GM12878 (cell line): ENCODE results near the gene NTN1. TPM values are rescaled to one million over a fixed set of nuclear protein-coding genes. Genes with fewer than 3 reads are reported as not detected.

Experiments used
- ATAC-seq: fragments of 200-7000 bp; cut with Tn5 transposase; 3 replicates; pipeline ENCODE4 v1.9.1; 2020; ENCODE audit warnings: mild to moderate bottlenecking, moderate library complexity
- BruUV-seq: library from RNA; stranded (reverse); fragments of 400-500 nt; replicated peaks from 2 replicates; lab custom pipeline; 2021; lab: Mats Ljungman, UMichigan
- CTCF ChIA-PET: fragments of 300-600 bp; sonication (Branson Sonifier 250); formaldehyde crosslinking; extraction: SDS; loops from one replicate; lab custom pipeline; 2021; ENCODE audit warnings: inconsistent platforms; lab: Yijun Ruan, JAX
- POLR2A ChIA-PET: fragments of 350-600 bp; formaldehyde crosslinking; extraction: SDS; loops from one replicate; lab custom pipeline; 2021; ENCODE audit warnings: inconsistent platforms; lab: Charles Lee
- RAD21 ChIA-PET: fragments of 300-600 bp; sonication (Branson Sonifier 250); formaldehyde crosslinking; loops from one replicate; lab custom pipeline; 2023; ENCODE audit warnings: antibody characterized with exemption; ENCODE audit not compliant: unreplicated experiment; lab: Charles Lee
- SMC1A ChIA-PET: fragments of 300-600 bp; sonication (Branson Sonifier 250); formaldehyde crosslinking; loops from one replicate; lab custom pipeline; 2023; ENCODE audit not compliant: unreplicated experiment, uncharacterized antibody; lab: Charles Lee
- DNase-seq: peaks from one replicate; pipeline ENCODE4 v3.0.0-alpha.2; 2011; ENCODE audit warnings: low read depth, low spot score
- FAIRE-seq: peaks from 3 replicates; lab custom pipeline; 2011; peaks lifted over from hg19 to GRCh38; lab: Jason Lieb, UNC
- H2AFZ ChIP-seq: 2 replicates; pipeline ENCODE4 v1.6.0; 2011; ENCODE audit warnings: low read depth, low read length, control low read depth; ENCODE audit not compliant: control insufficient read depth
- H3K27ac ChIP-seq: 2 replicates; pipeline ENCODE4 v1.5.1; 2011; ENCODE audit warnings: control low read depth; ENCODE audit not compliant: control insufficient read depth, insufficient read depth
- H3K27me3 ChIP-seq, 2 experiments: replicated peaks in 1 of 2; 2 replicates each; pipeline versions ENCODE4 v1.6.0 to v1.6.1; 2011; ENCODE audit warnings: low read length in 1 of 2; ENCODE audit not compliant: control insufficient read depth in 2 of 2, insufficient read depth in 2 of 2
- H3K36me3 ChIP-seq, 2 experiments: 2 replicates each; pipeline ENCODE4 v1.5.1; 2011; ENCODE audit warnings: low read length in 1 of 2; ENCODE audit not compliant: control insufficient read depth in 2 of 2, insufficient read depth in 2 of 2
- H3K4me1 ChIP-seq: 2 replicates; pipeline ENCODE4 v1.6.1; 2011; ENCODE audit warnings: mild to moderate bottlenecking, low read length, moderate library complexity, mixed read lengths; ENCODE audit not compliant: control insufficient read depth, insufficient read depth
- H3K4me2 ChIP-seq: 2 replicates; pipeline ENCODE4 v1.6.0; 2011; ENCODE audit warnings: control low read depth; ENCODE audit not compliant: control insufficient read depth, insufficient read depth
- H3K4me3 ChIP-seq: fragments of 200-600 bp; sonication (generic); 2 replicates; pipeline ENCODE4 v1.5.1; 2016
- H3K79me2 ChIP-seq: 2 replicates; pipeline ENCODE4 v1.6.0; 2011; ENCODE audit warnings: low read length; ENCODE audit not compliant: control insufficient read depth, insufficient read depth
- H3K9ac ChIP-seq: 2 replicates; pipeline ENCODE4 v1.8.0; 2011; ENCODE audit warnings: low read length, control low read depth, mixed read lengths; ENCODE audit not compliant: control insufficient read depth, insufficient read depth
- H3K9me3 ChIP-seq: replicated peaks from 3 replicates; pipeline ENCODE4 v1.5.1; 2011; ENCODE audit warnings: mild to moderate bottlenecking, low read length; ENCODE audit not compliant: control insufficient read depth, insufficient read depth
- H4K20me1 ChIP-seq: 2 replicates; pipeline ENCODE4 v1.6.0; 2011; ENCODE audit not compliant: control insufficient read depth, insufficient read depth
- JUND ChIP-seq: IDR thresholded peaks from 2 replicates; pipeline ENCODE4 v1.6.1; 2012; ENCODE audit warnings: low read depth, mild to moderate bottlenecking, low read length, improper control_type of control experiment, moderate library complexity
- PML ChIP-seq: IDR thresholded peaks from 2 replicates; pipeline ENCODE4 v1.6.1; 2012; ENCODE audit warnings: low read length, inconsistent platforms
- REST ChIP-seq: IDR thresholded peaks from 2 replicates; pipeline ENCODE4 v1.6.1; 2012; ENCODE audit warnings: mild to moderate bottlenecking, low read depth, low read length
- WGBS: methylation state at CpG from one replicate; pipeline ENCODE4 v1.1.6; 2016; ENCODE audit warnings: low lambda C conversion rate; ENCODE audit not compliant: insufficient replicate concordance, insufficient coverage; ENCODE audit errors: missing lambda C conversion rate; 5-methylcytosine and 5-hydroxymethylcytosine counted together
- in situ Hi-C: fragments of 300-500 bp; cut with MboI; formaldehyde crosslinking; loops from 9 replicates; pipeline ENCODE4 v1.14.3; 2018; ENCODE audit warnings: mixed read lengths
- intact Hi-C: fragments of 100-400 bp; cut with micrococcal nuclease; formaldehyde crosslinking; loops from one replicate; pipeline ENCODE4 v1.14.2; 2022; ENCODE audit not compliant: unreplicated experiment
- polyA plus RNA-seq, 11 experiments: library from polyadenylated mRNA; depleted of rRNA in 4 of 11; unstranded in 6 of 11; stranded (reverse) in 5 of 11; fragments of >200 nt; fragmentation: Nextera tagmentation in 4 of 11; fragmentation: Illumina TruSeq in 1 of 11; extraction: Ambion mirVana in 4 of 11; extraction: Trizol in 1 of 11; gene quantifications; 1 replicate in 1 of 11; 2 replicates in 10 of 11; pipeline versions ENCODE4 v1.2.1 to v1.2.3, GENCODE V29; 2011 to 2016; ENCODE audit warnings: inconsistent platforms in 2 of 11, missing spikeins in 2 of 11, low read depth in 1 of 11
- total RNA-seq, 4 experiments: library from RNA; depleted of rRNA in 3 of 4; stranded (reverse); fragments of >200 nt in 3 of 4; fragmentation: Illumina TruSeq in 1 of 4; extraction: Trizol in 1 of 4; gene quantifications; 2 replicates each; pipeline versions ENCODE4 v1.2.1 to v1.2.3, GENCODE V29; 2013 to 2021
- TF ChIP-seq, protein P1 (sequence below): fragments of 450-650 bp; IDR thresholded peaks from 2 replicates; pipeline ENCODE4 v1.6.1; 2016; ENCODE audit warnings: mild to moderate bottlenecking

Gene NTN1
- total and polyA plus RNA-seq, 10 of the 15 experiments (the other 5 are each of a cell fraction or from before 2014, with no cell fraction given): 0.02 to 0.89 (median 0.35) TPM

DNA sequence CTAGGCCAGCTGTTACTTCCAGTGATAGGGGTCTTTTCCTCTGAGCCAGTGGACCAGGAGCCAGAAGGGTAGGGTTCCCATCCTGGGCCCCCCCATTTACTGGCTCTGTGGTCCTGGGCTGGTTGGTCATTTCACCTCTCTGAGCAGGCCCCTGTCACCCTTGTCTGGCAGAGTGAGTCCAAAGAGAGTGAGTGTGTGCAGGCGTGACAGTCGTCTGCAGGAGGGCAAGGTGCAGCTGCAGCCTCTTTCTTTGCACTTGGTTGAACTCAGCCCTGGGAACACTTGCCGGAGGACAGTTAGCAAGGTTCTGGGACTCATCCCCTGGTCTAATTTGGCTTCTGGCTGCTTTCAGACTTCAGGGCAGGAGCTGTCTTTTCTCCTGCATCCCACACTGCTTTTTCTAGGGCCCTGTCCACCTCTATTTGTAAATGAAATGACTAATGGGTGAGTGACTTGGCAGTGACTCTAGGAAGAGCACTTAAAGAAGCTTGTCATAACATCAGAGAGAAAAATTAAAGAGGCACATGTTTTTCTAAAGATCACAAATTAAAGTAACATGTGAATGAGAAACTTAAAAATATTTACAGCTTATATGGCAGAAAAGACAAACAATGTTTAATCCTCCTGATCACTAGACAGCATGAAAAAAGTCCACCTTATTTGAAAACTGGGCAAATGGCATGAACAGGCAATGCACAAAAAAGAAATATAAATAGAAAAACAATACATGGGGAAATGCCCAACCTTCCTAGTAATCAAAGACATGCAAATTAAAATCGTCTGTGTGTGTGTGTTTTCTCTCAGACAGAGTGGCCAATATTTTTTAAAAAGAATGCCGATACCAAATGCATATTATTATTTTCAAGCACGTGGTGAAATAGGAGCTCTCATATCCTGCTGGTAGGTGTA, 137.5 kb downstream of the NTN1 start (continued):
- no peak for TF ChIP-seq JUND
- TF ChIP-seq, all 136 proteins: peak for 0

DNA sequence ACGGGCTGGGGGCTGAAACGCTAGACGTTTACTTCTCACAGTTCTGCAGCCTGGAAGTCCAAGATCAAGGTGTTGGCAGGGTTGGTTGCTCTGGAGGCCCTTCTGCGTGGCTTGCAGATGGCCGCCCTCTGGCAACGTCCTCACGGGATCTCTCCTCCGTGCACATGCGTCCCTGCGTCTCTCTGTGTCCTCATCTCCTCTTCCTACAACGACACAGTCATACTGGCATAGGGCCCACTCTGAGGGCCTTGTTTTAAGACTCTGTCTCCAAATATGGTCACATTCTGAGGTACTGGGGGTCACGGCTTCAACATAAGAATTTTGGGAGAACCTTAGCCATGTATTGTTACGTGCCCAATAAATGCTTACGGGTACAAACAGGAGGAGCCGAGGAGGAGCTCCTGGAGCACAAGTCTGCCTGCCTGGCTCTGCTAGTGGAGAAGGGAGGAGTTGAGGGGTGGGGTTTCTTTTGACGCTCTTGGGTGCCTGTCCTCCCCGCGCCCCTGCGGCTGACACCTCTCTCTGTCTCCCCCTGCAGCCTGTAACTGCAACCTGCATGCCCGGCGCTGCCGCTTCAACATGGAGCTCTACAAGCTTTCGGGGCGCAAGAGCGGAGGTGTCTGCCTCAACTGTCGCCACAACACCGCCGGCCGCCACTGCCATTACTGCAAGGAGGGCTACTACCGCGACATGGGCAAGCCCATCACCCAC, 141.1 kb downstream of the NTN1 start:
- Histone ChIP-seq H3K79me2 (no peaks in the 10 kb centered on the region), H2AFZ (no peak overlapping the region)
- CTCF ChIA-PET: no interaction called here
- TF ChIP-seq PML: no peak
- TF ChIP-seq, all 136 proteins: peak for 0
- H3K4me3 ChIP-seq: no peak overlapping the region
- FAIRE-seq (no peak), ATAC-seq (no peak), DNase-seq (no peak)
- no peaks in the 10 kb centered on the region for H3K4me1 ChIP-seq
- H4K20me1 ChIP-seq: no peaks in the 10 kb centered on the region
- WGBS: 74% methylated on average over 28 of the region's 31 CpGs
- in situ Hi-C loops: no loop called here
- no peak overlapping the region for H3K27ac ChIP-seq
- no peaks in the 10 kb centered on the region; the same call in 1 of the 3 replicates for H3K9me3 ChIP-seq
- H3K9ac ChIP-seq: no peak overlapping the region
- H3K4me2 ChIP-seq: no peak overlapping the region
- no peaks in the 10 kb centered on the region for H3K36me3 ChIP-seq
- no peaks in the 10 kb centered on the region for H3K27me3 ChIP-seq
- SMC1A ChIA-PET: no interaction called here
- POLR2A ChIA-PET: no interaction called here
- intact Hi-C loops: no loop called here
- no TSS peak for BruUV-seq
- RAD21 ChIA-PET: no interaction called here

- WGBS: 57% methylated on average over 9 of the region's 9 CpGs
- no peak overlapping the region for H3K4me2 ChIP-seq
- no peak overlapping the region for H3K9ac ChIP-seq
- no peaks in the 10 kb centered on the region; the same call in 2 of the 3 replicates for H3K9me3 ChIP-seq
- H4K20me1 ChIP-seq: no peaks in the 10 kb centered on the region
- FAIRE-seq: no peak
- H3K4me1 ChIP-seq: no peaks in the 10 kb centered on the region
- DNase-seq: no peak
- no peak overlapping the region for H3K4me3 ChIP-seq
- no peaks in the 10 kb centered on the region for H3K79me2 ChIP-seq
- intact Hi-C loops: no loop called here
- no peaks in the 10 kb centered on the region for H3K27me3 ChIP-seq
- H3K27ac ChIP-seq: no peak overlapping the region
- no TSS peak for BruUV-seq
- H2AFZ ChIP-seq: no peak overlapping the region
- no peaks in the 10 kb centered on the region for H3K36me3 ChIP-seq
- no peak for ATAC-seq
- CTCF ChIA-PET: no interaction called here
- RAD21 ChIA-PET: no interaction called here
- in situ Hi-C loops: no loop called here
- POLR2A ChIA-PET: no interaction called here
- SMC1A ChIA-PET: no interaction called here
- TF ChIP-seq, protein P1, sequence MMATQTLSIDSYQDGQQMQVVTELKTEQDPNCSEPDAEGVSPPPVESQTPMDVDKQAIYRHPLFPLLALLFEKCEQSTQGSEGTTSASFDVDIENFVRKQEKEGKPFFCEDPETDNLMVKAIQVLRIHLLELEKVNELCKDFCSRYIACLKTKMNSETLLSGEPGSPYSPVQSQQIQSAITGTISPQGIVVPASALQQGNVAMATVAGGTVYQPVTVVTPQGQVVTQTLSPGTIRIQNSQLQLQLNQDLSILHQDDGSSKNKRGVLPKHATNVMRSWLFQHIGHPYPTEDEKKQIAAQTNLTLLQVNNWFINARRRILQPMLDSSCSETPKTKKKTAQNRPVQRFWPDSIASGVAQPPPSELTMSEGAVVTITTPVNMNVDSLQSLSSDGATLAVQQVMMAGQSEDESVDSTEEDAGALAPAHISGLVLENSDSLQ: no peak
- TF ChIP-seq REST: no peak
These were observed 145.5 kb downstream of the NTN1 start for GRCh38 chr17:9166788-9167187.
